Peyer's patch (tissue), 4 donors: ENCODE measurements around the gene RELL1. TPM values are rescaled to one million over a fixed set of nuclear protein-coding genes. Genes with fewer than 3 reads are reported as not detected.

Source experiments
- DNase-seq, 3 donors: peaks; one replicate each; pipeline ENCODE4 v3.0.0-alpha.2; 2017 to 2019
- H3K27ac ChIP-seq, 4 donors: fragments of 200-600 bp; sonication (generic); one replicate each; pipeline ENCODE4 v1.5.1; 2016 to 2019
- H3K27me3 ChIP-seq, 2 donors: fragments of 200-600 bp; sonication (generic); one replicate each; pipeline ENCODE4 v1.5.1; 2019
- H3K36me3 ChIP-seq, 3 donors: fragments of 200-600 bp; sonication (generic); one replicate each; pipeline ENCODE4 v1.5.1; 2016 to 2019
- H3K4me1 ChIP-seq, 4 donors: fragments of 200-600 bp; sonication (generic); one replicate each; pipeline ENCODE4 v1.5.1; 2016 to 2019
- H3K4me3 ChIP-seq, 4 donors: fragments of 200-600 bp; sonication (generic); 1 replicate in 3 of 4; 2 replicates in 1 of 4; pipeline ENCODE4 v1.5.1; 2016 to 2019; ENCODE audit warnings: mild to moderate bottlenecking in 1 of 4
- H3K9me3 ChIP-seq, 4 donors: fragments of 200-600 bp; sonication (generic); one replicate each; pipeline ENCODE4 v1.5.1; 2016 to 2019; ENCODE audit warnings: mild to moderate bottlenecking in 1 of 4
- POLR2A ChIP-seq, 2 donors: fragments of 450-650 bp; IDR thresholded peaks; one replicate each; pipeline ENCODE4 v1.5.1; 2017; ENCODE audit warnings: antibody characterized with exemption in 2 of 2, mild to moderate bottlenecking in 2 of 2, moderate library complexity in 2 of 2
- total RNA-seq, 4 donors: library from RNA; depleted of rRNA; stranded (reverse); fragments of >200 nt; gene quantifications; one replicate each; pipeline ENCODE4 v1.1.0, GENCODE V29; 2016
- TF ChIP-seq, protein P1 (sequence below), 6 experiments: fragments of 450-650 bp in 4 of 6; fragments of 200-600 bp in 2 of 6; sonication (generic) in 1 of 6; IDR thresholded peaks; one replicate each; pipeline ENCODE4 v1.5.1; 2017 to 2019; ENCODE audit warnings: antibody characterized with exemption in 6 of 6, mild to moderate bottlenecking in 3 of 6, moderate library complexity in 1 of 6

RELL1 gene
- total RNA-seq, 4 donors from 2014 or later: 43.2 to 76.2 (median 55.8) TPM

DNA sequence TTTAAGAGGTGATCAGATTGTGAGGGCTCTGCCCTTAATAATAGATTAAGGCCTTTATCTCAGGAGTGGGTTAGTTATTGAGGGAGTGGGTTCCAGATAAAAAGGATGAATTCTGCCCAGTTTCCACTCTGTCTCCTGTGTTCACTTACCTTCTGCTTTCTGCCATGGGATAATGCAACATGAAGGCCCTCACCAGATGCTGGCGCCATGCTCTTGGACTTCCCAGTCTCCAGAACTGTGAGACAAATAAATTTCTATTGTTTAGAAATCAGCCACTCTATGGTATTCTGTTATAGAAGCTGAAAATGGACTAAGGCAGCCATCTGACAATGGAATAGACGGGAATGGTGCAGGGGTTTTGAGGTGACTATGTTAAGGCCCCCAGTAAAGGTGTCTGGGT is 6.9 kb upstream of the RELL1 start:
- no peaks in the 10 kb centered on the region for H3K27me3 ChIP-seq
- H3K36me3 ChIP-seq: no peaks in the 10 kb centered on the region
- H3K9me3 ChIP-seq: no peaks in the 10 kb centered on the region
- DNase-seq: no peak
- no peak overlapping the region for H3K27ac ChIP-seq
- no peaks in the 10 kb centered on the region for H3K4me1 ChIP-seq
- no peak overlapping the region for H3K4me3 ChIP-seq
- TF ChIP-seq POLR2A (IDR thresholded peaks at IDR 0.05): no peak
- TF ChIP-seq, protein P1, sequence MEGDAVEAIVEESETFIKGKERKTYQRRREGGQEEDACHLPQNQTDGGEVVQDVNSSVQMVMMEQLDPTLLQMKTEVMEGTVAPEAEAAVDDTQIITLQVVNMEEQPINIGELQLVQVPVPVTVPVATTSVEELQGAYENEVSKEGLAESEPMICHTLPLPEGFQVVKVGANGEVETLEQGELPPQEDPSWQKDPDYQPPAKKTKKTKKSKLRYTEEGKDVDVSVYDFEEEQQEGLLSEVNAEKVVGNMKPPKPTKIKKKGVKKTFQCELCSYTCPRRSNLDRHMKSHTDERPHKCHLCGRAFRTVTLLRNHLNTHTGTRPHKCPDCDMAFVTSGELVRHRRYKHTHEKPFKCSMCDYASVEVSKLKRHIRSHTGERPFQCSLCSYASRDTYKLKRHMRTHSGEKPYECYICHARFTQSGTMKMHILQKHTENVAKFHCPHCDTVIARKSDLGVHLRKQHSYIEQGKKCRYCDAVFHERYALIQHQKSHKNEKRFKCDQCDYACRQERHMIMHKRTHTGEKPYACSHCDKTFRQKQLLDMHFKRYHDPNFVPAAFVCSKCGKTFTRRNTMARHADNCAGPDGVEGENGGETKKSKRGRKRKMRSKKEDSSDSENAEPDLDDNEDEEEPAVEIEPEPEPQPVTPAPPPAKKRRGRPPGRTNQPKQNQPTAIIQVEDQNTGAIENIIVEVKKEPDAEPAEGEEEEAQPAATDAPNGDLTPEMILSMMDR (IDR thresholded peaks at IDR 0.05): no peak

DNA sequence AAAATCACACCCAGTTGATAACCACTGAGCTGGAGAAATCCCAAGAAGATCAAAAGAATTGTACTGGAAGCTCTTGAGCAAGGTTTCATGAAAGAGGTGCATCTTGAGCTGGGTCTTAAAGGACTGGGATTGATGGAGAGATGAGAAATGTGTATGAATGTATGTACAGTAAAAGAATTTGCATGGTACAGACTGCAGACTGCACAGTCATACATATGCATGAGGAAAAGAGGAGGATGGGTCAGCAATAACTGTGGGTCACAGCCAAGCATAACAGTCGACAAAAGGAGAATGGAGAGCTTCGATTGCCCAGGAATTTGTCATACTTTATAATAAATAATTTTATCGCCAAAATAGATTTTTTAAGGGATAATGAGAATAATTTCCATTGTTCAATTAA is 4.8 kb upstream of the RELL1 start:
- no peak for TF ChIP-seq POLR2A (IDR thresholded peaks at IDR 0.05)
- TF ChIP-seq, protein P1 (IDR thresholded peaks at IDR 0.05): no peak

DNA sequence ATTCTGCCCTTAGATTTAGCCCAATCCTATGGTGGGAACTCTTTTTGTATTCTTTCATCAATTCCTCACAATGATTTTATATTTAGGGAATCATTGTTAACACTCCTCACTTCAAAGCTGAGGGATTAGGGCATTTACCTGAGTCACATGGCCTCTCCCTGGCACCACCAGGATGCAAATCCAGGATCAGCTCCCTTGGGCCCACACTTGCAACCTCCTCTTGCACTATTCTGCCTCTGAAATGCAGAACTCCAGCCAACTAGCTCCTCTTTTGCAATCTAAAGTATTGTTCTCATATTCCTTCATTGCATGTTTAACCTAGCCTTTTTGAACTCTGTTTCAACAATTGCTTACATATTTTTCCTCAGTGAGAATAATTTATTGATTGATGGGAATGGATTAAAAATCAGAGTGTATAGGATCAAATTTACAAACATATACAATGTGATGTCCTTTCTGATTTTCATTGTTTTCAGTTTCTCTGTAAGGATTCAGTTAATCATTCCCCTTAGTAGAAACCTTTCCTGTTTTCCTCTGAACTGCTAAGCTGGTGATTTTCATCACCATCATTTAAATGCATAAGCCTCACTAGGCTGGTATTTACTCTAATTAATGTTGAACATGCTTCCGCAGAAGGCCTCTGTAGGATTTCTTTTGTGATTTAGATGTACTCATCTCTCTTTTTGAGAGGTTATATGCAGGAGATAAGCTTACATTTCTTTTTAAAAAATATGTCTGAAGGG is 3.3 kb upstream of the RELL1 start:
- no peak for TF ChIP-seq POLR2A (IDR thresholded peaks at IDR 0.05)
- TF ChIP-seq, protein P1 (IDR thresholded peaks at IDR 0.05): no peak
- Histone ChIP-seq H3K27ac (no peak overlapping the region), H3K4me3 (no peak overlapping the region), H3K27me3 (no peaks in the 10 kb centered on the region), H3K4me1 (peaks cover 0 to 13% (median 2%) of the 10 kb centered on the region in 4 donors), H3K9me3 (no peaks in the 10 kb centered on the region), H3K36me3 (no peaks in the 10 kb centered on the region)
- no peak for DNase-seq

More for the DNA sequence above, 4.8 kb upstream of the RELL1 start:
- no peaks in the 10 kb centered on the region for H3K9me3 ChIP-seq
- H3K36me3 ChIP-seq: no peaks in the 10 kb centered on the region
- no peak overlapping the region for H3K27ac ChIP-seq
- H3K4me1 ChIP-seq: peaks cover 0 to 7% (median 0%) of the 10 kb centered on the region in 4 donors
- DNase-seq: no peak
- H3K4me3 ChIP-seq: no peak overlapping the region
- H3K27me3 ChIP-seq: no peaks in the 10 kb centered on the region

DNA sequence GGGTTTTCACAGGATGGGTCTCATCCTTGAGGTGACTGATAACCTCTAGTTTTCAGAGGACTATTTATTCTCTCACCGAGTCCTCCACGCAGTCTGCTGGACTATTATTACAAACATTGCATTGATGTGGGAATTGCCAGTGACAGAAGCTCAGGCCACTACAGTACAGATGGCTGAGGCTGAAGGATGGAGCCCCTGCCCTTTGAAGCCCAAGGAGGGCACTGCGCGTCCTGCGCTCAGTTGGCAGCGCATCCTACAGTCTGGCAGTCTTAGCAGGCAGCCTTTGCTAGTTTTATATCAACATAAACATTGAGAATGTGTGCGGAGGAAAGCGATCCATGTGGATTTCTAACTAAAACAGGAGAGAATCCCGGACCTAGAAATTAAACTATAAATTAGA is 1.5 kb upstream of the RELL1 start:
- no peak for DNase-seq
- Histone ChIP-seq H3K9me3 (no peaks in the 10 kb centered on the region), H3K4me1 (peaks cover 0 to 31% (median 3%) of the 10 kb centered on the region in 4 donors), H3K27me3 (no peaks in the 10 kb centered on the region), H3K36me3 (no peaks in the 10 kb centered on the region), H3K4me3 (no peak overlapping the region), H3K27ac (no peak overlapping the region)
- TF ChIP-seq, protein P1 (IDR thresholded peaks at IDR 0.05): no peak
- no peak for TF ChIP-seq POLR2A (IDR thresholded peaks at IDR 0.05)

DNA sequence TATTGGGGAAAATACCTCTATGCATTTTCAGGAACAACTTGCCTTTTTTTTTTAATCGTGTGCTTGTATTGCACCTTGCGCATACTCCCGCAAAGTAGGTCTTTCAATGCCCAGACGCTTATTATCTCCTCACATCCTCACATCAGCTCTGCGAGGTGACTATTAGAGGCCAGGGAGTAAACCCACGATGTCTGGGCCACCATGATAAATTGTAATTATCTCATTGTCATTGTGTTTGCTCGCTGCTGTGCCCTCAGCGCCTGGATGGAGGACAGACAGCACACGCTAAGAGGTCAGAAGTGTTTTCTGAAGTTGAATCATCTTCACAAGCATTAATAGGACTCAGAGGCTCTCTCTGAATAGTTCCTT is 1.0 kb upstream of the RELL1 start:
- H3K27me3 ChIP-seq: no peaks in the 10 kb centered on the region
- peak overlapping the region in 3 of 4 donors; percentile 93 to 99 (median 98) for H3K27ac ChIP-seq
- DNase-seq: no peak
- peaks cover 0 to 34% (median 3%) of the 10 kb centered on the region in 4 donors for H3K4me1 ChIP-seq
- no peaks in the 10 kb centered on the region for H3K36me3 ChIP-seq
- peak overlapping the region in 3 of 4 donors; percentile 85 to 94 (median 90) for H3K4me3 ChIP-seq
- no peak for TF ChIP-seq POLR2A (IDR thresholded peaks at IDR 0.05)
- TF ChIP-seq, protein P1 (IDR thresholded peaks at IDR 0.05): no peak
- no peaks in the 10 kb centered on the region for H3K9me3 ChIP-seq
